Astrocyte (in vitro differentiated cells and primary cell): ENCODE measurements around the gene SPIN1.

Experiments
- CTCF ChIP-seq: IDR thresholded peaks from 2 replicates; pipeline ENCODE4 v1.5.1; 2011; ENCODE audit warnings: low read depth, mild to moderate bottlenecking, inconsistent platforms, low read length, moderate library complexity; ENCODE audit not compliant: insufficient read depth
- EZH2 ChIP-seq: IDR thresholded peaks from 2 replicates; pipeline ENCODE4 v1.6.1; 2012; ENCODE audit warnings: mild to moderate bottlenecking, low read length, inconsistent platforms; ENCODE audit not compliant: insufficient read depth

GRCh38 chr9:88364706-88365105 lies 23.5 kb upstream of the SPIN1 start:
- no peak for TF ChIP-seq CTCF
- no peak for TF ChIP-seq EZH2
